Cerebellar cortex (tissue), 1 donor: ENCODE measurements around the gene CEACAM7.
A peak's percentile ranks its signal among the peaks of the same experiment; 100 is the strongest.
"Not testable (repeated sequence)": the region's sequence is repeated elsewhere in the genome, so short reads cannot be mapped to it uniquely, and the experiment has no call there.

Experiments used
- DNase-seq: peaks from one replicate; pipeline ENCODE4 v3.0.0-alpha.2; 2015; ENCODE audit warnings: low spot score

Gene CEACAM7

DNA sequence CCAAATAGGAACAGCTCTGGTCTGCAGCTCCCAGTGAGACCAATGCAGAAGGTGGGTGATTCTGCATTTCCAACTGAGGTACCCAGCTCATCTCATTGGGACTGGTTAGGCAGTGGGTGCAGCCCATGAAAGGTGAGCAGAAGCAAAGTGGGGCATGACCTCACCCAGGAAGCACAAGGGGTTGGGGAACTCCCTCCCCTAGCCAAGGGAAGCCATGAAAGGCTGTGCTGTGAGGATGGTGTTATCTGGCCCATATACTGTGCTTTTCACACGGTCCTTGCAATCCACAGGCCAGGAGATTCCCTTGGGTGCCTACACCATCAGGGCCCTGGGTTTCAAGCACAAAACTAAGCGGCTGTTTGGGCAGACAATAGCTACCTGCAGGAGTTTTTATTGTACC lies 31.3 kb downstream of the CEACAM7 start:
- not testable (repeated sequence) for DNase-seq

DNA sequence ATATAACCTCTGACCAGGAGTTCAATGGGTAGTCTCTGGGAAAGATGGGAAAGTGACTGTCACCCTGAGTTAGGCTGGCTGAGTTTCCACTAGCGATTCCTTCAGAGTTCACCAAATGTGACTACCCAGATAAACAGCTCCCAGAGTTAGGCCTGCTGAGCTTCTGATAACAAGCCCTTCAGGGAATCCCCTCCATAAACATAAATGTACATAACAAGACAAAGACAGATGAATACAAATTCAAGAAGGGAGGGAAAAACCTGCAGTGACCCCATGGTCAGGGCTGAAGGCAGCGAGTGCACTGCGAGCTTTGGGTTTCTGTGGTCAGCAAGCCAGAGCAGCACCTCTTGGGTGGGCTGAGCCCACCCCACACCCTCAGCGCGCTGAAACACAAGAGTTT lies 35.8 kb downstream of the CEACAM7 start:
- no peak for DNase-seq

DNA sequence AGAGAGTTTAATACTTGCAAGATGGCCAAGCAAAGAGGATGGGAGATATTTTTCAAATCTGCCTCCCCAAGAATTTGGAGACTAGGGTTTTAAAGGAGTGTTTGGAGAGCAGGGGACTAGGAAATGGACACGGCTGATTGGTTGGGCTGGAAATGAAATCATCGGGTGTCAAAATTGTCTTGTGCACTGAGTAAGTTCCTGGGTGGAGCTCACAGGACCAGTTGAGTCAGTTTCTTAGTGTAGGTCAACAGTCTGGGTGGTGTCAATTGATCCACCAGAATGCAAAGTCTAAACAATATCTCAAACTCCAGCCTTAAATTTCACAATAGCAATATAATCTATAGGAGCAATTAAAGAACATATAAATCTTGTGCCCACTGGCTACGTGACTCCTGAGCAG lies 38.2 kb downstream of the CEACAM7 start:
- DNase-seq: no peak

DNA sequence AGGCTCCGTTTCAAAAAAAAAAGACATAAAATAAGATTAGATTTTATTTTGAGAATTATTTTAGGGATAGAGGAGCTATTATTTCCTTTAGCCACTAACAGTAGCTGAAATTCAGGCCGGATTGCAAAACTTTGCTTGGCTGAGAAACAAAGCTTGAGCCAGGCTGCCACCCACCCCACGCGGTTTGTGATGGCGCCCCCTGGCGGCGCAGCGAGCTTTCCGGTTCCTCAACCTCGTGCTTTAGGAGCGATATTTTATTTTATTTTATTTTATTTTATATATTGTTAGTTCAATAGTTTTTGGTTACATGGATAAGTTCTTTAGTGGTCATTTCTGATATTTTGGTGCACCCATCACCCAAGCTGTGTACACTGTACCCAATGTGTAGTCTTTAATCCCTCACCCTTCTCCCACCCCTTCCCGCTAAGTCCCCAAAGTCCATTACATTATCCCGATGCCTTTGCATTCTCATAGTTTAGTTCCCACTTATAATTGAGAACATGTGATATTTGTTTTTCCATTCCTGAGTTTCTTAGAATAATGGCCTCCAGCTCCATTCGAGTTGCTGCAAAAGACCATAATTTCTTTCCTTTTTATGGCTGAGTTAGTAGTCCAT lies 41.4 kb downstream of the CEACAM7 start:
- DNase-seq: peak; percentile 0

DNA sequence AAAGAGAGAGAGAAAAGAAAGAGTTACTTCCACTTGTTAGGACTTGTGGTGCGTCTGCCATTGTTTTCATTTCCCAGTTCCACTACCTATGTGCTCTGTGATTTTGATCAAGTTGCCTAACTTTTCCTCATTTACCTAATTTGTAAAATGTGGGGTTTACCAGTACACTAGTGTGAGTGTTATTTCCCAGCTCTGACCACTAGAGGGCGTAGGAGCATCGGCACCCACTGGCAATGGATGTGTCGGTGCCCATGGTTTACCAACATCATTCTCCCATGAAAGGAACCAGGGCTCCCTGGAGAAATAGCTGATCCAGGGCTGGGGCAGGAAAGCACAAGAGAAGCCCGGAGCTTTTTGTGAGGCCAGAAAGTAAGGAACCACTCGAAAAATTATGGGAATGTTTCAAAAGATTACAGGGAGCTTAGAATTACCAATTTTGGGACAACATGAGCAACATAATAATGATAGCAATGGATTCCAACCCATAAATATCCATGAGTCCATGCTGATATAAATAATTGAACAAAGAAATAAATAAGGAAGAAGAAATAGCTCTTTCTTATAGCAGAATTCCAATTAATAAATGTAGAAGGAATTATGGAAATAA lies 46.1 kb downstream of the CEACAM7 start:
- DNase-seq: peak; percentile 55

DNA sequence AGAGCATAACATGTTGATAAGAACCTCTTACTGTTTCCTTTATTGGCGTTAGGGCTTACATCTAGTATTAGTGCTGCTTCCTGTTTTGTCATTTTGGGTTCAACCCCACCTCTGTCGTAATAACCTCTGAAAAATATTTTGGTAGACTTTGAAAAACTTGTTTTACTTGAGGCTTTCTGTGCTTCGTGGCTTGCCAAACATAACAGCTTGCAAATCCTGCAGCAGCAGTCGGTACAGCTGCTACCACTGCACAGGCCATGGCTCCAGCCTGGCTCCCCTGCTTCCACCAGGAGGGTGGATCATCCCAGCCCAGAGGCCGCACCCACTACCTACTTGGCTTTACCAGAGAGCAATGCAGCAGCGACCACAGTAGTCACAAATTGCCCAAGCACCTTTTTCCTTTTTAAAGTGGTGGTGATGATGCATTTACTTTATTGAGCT lies 49.4 kb downstream of the CEACAM7 start:
- no peak for DNase-seq

DNA sequence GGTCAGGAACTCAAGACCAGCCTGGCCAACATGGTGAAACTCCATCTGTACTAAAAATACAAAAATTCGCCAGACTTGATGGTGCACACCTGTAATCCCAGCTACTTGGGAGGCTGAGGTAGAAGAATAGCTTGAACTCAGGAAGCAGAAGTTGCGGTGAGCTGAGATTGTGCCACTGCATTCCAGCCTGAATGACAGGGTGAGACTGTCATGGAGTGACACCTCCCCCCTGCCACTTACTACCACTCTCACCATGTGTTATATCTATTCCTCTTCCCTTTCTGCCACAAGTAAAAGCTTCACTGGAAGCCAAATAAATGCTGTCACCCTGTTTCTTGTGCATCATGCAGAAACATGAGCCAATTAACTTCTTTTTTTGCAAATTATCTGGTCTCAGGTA lies 50.6 kb downstream of the CEACAM7 start:
- DNase-seq: no peak

DNA sequence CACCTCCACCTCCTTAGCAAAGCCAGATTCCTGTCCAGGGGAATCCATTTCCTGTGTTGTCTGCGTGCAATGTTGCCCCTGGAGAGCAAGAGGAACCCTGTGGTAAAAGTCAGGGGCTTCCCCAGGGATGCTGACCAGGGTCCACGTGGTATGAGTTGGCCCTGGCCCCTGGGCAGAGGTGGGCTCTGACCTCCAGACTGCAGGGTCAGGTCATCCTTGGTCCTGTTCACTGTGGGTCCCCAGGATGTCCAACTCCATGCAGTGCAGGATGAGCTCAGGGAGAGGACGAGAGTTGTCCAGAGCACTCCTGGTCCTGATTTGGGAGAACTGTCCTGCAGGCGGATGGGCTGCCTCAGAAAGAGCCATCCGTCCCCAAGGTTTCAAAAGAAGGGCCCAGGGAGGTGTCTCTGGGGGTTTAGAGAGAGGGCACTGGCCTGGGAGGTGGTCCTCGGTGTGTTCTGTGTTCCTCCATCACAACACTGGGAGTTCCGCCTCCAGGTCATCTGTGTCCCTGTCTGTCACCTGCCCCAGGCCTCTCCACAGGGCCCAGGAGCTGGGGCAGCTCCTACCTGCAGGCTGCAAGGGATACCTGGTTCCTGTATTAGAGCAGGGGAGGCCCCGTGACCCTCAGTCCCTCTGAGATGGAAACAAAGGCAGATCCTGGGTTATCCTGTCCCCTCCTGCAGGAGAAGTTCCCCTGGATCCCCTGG lies 59.9 kb downstream of the CEACAM7 start:
- no peak for DNase-seq

DNA sequence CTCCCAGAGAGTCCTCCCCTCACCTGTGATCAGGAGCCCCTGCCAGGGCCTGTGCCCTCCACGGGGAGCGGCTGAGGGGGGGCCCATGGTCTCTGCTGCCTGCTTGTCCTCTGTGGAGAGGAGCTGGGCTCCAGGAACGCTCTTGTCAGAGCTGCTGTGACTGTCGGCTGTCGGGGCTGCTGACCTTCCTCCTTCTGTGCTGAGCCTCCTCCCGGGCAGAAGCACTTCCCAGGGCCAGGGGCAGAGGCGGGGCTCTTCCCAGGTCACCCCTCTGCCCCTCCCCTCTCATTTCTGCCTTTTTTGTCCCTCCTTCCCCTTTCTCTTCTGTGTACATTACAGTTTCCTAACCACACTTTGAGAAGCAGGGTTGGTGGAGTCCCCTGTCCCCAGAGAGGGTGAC lies 61.2 kb downstream of the CEACAM7 start, which contains the start of gene CEACAM4:
Gene CEACAM4 (minus strand): TSS at position 198 of the 400 bp plus-strand sequence. CDS start 111 bp downstream, at position 87.
- no peak for DNase-seq

DNA sequence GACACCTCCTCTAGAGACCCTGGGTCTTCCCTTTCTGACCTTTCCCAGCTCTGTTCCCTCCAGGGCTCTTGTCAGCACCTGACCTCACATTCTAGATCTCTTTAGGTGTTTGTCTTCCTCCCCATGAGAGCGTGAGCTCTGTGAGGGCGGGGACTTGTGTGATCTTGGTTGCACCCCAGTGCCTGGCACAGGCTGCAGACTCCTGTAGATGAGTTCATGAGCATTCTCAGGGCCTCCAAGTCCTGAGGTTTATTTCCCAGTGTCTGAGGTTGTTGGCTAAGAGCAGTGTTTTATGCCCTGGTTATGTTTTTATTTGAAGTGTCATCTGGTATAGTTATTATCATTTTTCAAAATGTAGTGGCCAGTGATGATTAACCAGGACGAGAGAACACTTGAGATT lies 61.8 kb downstream of the CEACAM7 start:
- DNase-seq: no peak

DNA sequence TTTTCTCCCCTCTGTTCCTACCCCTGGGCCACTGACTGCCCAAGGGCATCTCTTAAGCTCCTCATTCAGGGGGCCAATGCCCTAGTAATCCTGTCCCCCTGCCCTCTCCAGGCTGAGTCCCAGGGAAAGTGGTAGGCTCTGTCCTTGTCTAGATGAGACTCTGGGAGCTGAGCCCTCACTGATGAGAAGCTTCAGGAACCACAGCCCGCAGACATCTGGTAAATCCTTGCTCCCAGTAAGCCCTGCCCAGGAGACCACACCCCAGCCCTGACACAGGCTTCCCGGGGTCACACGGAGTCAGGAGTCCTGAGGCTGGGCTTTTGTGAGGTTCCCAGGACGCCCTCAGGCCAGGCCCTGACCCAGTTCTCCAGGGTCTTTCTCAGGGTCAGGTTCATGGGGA lies 63.1 kb downstream of the CEACAM7 start:
- DNase-seq: no peak

DNA sequence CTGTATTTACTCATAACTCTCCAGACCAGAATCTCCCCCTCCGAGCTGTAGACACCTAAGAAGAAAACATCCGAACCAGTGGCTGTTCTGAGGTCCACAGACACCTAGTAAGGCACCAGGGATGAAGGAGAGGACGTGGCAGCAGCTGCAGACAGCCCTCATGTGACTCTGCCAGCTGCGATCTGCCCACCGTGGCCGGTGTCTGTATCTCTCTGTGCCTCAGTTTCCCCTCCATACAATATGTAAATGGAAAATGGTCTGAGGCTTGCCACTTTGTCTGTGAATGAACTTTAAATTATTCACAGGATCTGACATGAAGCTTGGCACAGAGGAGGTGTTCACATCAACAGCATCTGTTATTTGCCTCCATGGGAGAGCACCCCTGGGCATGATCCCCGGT lies 63.6 kb downstream of the CEACAM7 start:
- DNase-seq: no peak

DNA sequence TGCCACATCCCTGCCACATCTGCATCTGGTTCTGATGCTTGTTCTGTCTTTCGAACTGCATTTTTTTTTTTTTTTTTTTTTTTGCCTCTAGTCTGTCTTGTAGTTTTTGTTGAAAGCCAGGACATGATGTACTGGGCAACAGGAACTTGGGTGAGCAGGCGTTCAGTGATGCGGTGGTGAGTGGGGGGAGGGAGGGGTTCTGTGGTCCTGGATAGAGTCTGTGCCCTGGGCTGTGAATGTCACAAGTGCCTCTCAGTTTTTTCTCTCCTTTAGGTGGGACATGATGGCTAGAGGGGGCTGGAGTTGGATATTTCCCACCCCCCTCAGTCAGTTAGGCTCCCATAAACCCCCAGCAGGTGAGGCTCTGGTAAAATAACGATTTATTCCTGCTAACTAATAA lies 64.7 kb downstream of the CEACAM7 start:
- no peak for DNase-seq
